ENCODE results near the gene ATP2A3. TPM values are rescaled to one million over a fixed set of nuclear protein-coding genes. Genes with fewer than 3 reads are reported as not detected.
"Not testable (repeated sequence)": the region's sequence is repeated elsewhere in the genome, so short reads cannot be mapped to it uniquely, and the experiment has no call there.

The ATP2A3 gene
- total RNA-seq, 1 experiment from 2014 or later = 1.1 TPM

GRCh38 chr17:3948551-3948950, 15.7 kb downstream of the ATP2A3 start:
- in situ Hi-C loops (cut with HindIII; ENCODE audit: low pct_unique_long_range_greater_than_20kb, low sequenced_read_pairs); DNase-seq (ENCODE audit: low read depth, low spot score): not testable (repeated sequence)

DNA sequence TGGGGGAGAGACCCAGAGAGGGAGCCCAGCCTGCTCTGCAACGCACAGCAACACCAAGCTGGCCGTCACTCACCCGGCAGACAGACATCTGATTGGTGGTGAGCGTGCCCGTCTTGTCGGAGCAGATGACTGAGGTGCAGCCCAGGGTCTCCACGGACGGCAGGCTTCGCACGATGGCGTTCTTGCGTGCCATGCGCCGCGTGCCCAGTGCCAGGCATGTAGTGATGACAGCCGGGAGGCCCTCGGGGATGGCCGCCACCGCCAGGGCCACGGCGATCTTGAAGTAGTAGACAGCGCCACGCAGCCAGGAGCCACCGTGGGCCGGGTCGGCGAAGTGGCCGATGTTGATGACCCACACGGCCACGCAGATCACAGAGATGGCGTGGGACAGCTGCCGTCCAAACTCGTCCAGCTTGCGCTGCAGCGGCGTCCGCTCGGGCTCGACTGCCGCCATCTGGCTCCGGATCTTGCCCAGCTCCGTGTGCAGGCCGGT, 16.9 kb downstream of the ATP2A3 start:
- no peak for DNase-seq (ENCODE audit: low read depth, low spot score)
- in situ Hi-C loops (cut with HindIII; ENCODE audit: low pct_unique_long_range_greater_than_20kb, low sequenced_read_pairs) = no loop called here

GRCh38 chr17:3946711-3947235, 17.5 kb downstream of the ATP2A3 start:
- in situ Hi-C loops (cut with HindIII; ENCODE audit: low pct_unique_long_range_greater_than_20kb, low sequenced_read_pairs) = no loop called here
- DNase-seq (ENCODE audit: low read depth, low spot score) = no peak

- in situ Hi-C loops (cut with HindIII; ENCODE audit: low pct_unique_long_range_greater_than_20kb, low sequenced_read_pairs) = no loop called here
- DNase-seq (ENCODE audit: low read depth, low spot score) = peak; percentile 79
These were observed 19.5 kb downstream of the ATP2A3 start for GRCh38 chr17:3944485-3945388.

GRCh38 chr17:3943240-3943891, 20.9 kb downstream of the ATP2A3 start:
- DNase-seq (ENCODE audit: low read depth, low spot score) = no peak
- in situ Hi-C loops (cut with HindIII; ENCODE audit: low pct_unique_long_range_greater_than_20kb, low sequenced_read_pairs) = no loop called here

DNA sequence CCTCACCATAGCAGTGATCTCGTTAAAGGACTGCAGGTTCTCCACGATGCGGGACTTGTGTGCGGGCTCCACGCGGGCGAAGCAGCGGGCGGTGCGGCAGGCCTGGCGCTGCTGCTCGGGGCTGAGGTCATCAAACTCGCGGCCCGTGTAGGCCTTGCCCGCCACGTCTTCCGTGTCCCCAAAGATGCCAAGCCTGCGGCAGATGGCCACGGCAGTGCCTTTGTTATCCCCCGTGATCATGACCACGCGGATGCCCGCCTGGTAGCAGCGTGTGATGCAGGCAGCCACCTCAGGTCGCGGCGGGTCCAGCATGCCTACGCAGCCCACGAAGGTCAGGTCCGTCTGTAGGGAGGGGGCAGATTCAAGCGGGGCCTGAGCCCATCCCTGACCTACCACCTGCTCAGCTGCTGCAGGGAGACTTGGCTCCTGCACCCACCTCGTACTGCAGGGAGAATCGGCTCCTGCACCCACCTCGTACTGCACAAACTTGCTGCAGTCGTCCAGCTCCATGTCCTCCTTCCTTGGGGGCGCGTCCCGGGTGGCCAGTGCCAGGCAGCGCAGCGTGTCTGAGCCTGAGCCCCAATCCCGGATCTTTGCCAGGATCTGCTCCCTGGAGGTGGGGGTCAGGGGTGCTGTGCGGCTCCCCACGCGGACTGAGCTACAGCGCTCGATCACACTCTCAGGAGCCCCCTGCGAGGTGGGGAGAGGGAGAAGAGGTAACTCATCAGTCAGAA, 23.1 kb downstream of the ATP2A3 start:
- in situ Hi-C loops (cut with HindIII; ENCODE audit: low pct_unique_long_range_greater_than_20kb, low sequenced_read_pairs) = no loop called here
- DNase-seq (ENCODE audit: low read depth, low spot score) = no peak

GRCh38 chr17:3937359-3937758, 26.9 kb downstream of the ATP2A3 start:
- in situ Hi-C loops (cut with HindIII; ENCODE audit: low pct_unique_long_range_greater_than_20kb, low sequenced_read_pairs) = no loop called here
- DNase-seq (ENCODE audit: low read depth, low spot score) = no peak

GRCh38 chr17:3935825-3936355, 28.3 kb downstream of the ATP2A3 start:
- in situ Hi-C loops (cut with HindIII; ENCODE audit: low pct_unique_long_range_greater_than_20kb, low sequenced_read_pairs) = no loop called here
- DNase-seq (ENCODE audit: low read depth, low spot score) = no peak

GRCh38 chr17:3935140-3935542, 29.1 kb downstream of the ATP2A3 start:
- peak; percentile 81 for DNase-seq (ENCODE audit: low read depth, low spot score)
- in situ Hi-C loops (cut with HindIII; ENCODE audit: low pct_unique_long_range_greater_than_20kb, low sequenced_read_pairs) = no loop called here

- in situ Hi-C loops (cut with HindIII; ENCODE audit: low pct_unique_long_range_greater_than_20kb, low sequenced_read_pairs) = no loop called here
- no peak for DNase-seq (ENCODE audit: low read depth, low spot score)
These were observed 34.5 kb downstream of the ATP2A3 start for GRCh38 chr17:3929764-3930163.

- in situ Hi-C loops (cut with HindIII; ENCODE audit: low pct_unique_long_range_greater_than_20kb, low sequenced_read_pairs) = no loop called here
- no peak for DNase-seq (ENCODE audit: low read depth, low spot score)
These were observed 35.1 kb downstream of the ATP2A3 start for GRCh38 chr17:3929181-3929580.

GRCh38 chr17:3928406-3928805, 35.8 kb downstream of the ATP2A3 start:
- in situ Hi-C loops (cut with HindIII; ENCODE audit: low pct_unique_long_range_greater_than_20kb, low sequenced_read_pairs) = no loop called here
- DNase-seq (ENCODE audit: low read depth, low spot score) = no peak

DNA sequence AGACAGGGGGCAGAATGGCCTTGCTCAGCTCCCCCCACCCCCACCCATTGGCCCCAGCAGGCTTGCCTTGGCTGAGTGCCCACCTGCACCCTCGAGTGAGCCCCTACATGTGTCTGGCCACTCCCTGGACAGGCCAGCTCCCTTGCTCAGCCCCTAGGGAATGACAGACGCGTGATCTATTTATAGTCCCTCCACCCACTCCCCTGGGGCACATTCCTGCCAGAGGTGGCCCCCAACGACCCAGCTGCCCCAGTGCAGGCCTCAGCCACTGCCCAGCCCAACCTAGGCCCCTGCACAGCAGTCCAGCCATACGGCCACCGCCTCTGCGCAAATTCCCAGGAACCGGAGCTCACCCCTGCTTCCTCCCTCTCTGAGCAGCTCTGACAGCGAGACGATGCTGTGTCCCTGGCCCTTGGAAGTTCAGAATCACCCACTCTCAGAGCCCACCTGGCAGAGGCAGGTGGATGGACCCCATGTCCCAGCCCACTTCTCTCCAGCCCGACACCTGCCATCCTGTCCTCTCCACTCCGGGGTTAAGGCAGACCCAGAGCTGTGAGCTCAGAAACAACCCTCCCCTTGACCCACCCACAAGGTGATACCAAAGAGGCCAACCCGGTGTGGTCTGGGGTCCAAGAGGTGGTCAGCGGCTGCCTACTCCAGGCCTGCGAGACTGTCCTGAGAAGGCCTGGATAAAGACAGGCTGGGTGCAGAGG, 36.5 kb downstream of the ATP2A3 start:
- in situ Hi-C loops (cut with HindIII; ENCODE audit: low pct_unique_long_range_greater_than_20kb, low sequenced_read_pairs) = no loop called here
- DNase-seq (ENCODE audit: low read depth, low spot score) = no peak

- no peak for DNase-seq (ENCODE audit: low read depth, low spot score)
- in situ Hi-C loops (cut with HindIII; ENCODE audit: low pct_unique_long_range_greater_than_20kb, low sequenced_read_pairs) = no loop called here
These were observed 37.2 kb downstream of the ATP2A3 start for GRCh38 chr17:3926860-3927627.

GRCh38 chr17:3925684-3926485, 38.4 kb downstream of the ATP2A3 start:
- in situ Hi-C loops (cut with HindIII; ENCODE audit: low pct_unique_long_range_greater_than_20kb, low sequenced_read_pairs) = no loop called here
- no peak for DNase-seq (ENCODE audit: low read depth, low spot score)
